K562 (cell line): Measurements from ENCODE around the gene PNRC1. TPM values are rescaled to one million over a fixed set of nuclear protein-coding genes. Genes with fewer than 3 reads are reported as not detected.
A peak's percentile ranks its signal among the peaks of the same experiment; 100 is the strongest.

Experiments
- BRD4 ChIP-seq: fragments of 200-600 bp; sonication (generic); IDR thresholded peaks from 2 replicates; pipeline ENCODE4 v1.6.1; 2017; ENCODE audit warnings: inconsistent platforms
- CBFA2T2 ChIP-seq: fragments of 450-650 bp; conservative IDR thresholded peaks from 2 replicates; pipeline ENCODE4 v1.6.1; 2017; ENCODE audit warnings: mild to moderate bottlenecking
- CBFA2T3 ChIP-seq: fragments of 450-650 bp; IDR thresholded peaks from 2 replicates; pipeline ENCODE4 v1.6.1; 2017
- CC2D1A ChIP-seq: fragments of 450-650 bp; IDR thresholded peaks from 2 replicates; pipeline ENCODE4 v1.6.1; 2017; ENCODE audit warnings: mild to moderate bottlenecking
- CTCFL ChIP-seq: IDR thresholded peaks from 2 replicates; pipeline ENCODE4 v1.6.1; 2011; ENCODE audit warnings: borderline replicate concordance, low read depth, mild to moderate bottlenecking, moderate library complexity, low read length; ENCODE audit not compliant: insufficient read depth, poor library complexity, severe bottlenecking
- EZH2 ChIP-seq: IDR thresholded peaks from 2 replicates; pipeline ENCODE4 v1.6.1; 2012; ENCODE audit warnings: low read depth, mild to moderate bottlenecking, inconsistent platforms, low read length, borderline replicate concordance
- POLR2G ChIP-seq: fragments of 200-400 bp; formaldehyde crosslinking; IDR thresholded peaks from 2 replicates; pipeline ENCODE4 v1.6.1; 2017; ENCODE audit warnings: low read depth, mild to moderate bottlenecking, antibody characterized with exemption, low read length, moderate library complexity
- RFX7 ChIP-seq: fragments of 250-450 bp; sonication (Bioruptor Pico); IDR thresholded peaks from 2 replicates; pipeline ENCODE4 v1.5.1; 2021; ENCODE audit warnings: mild to moderate bottlenecking
- SMAD1 ChIP-seq: fragments of 150-350 bp; IDR thresholded peaks from 2 replicates; pipeline ENCODE4 v1.6.1; 2014; ENCODE audit warnings: low read length, low read depth; ENCODE audit not compliant: partially characterized antibody
- SMAD2 ChIP-seq: fragments of 150-350 bp; IDR thresholded peaks from 2 replicates; pipeline ENCODE4 v1.6.1; 2014; ENCODE audit warnings: low read depth, mild to moderate bottlenecking, low read length
- ZNF592 ChIP-seq: fragments of 450-650 bp; IDR thresholded peaks from 2 replicates; pipeline ENCODE4 v1.6.1; 2017; ENCODE audit warnings: antibody characterized with exemption, mild to moderate bottlenecking
- ZNF695 ChIP-seq: fragments of 450-650 bp; formaldehyde crosslinking; IDR thresholded peaks from 2 replicates; pipeline ENCODE4 v1.4.0; 2020; ENCODE audit warnings: mild to moderate bottlenecking, moderate library complexity
- ZNF717 ChIP-seq: fragments of 250-450 bp; sonication (Bioruptor Pico); IDR thresholded peaks from 2 replicates; pipeline ENCODE4 v1.5.0; 2021
- polyA plus RNA-seq, 8 experiments: library from polyadenylated mRNA; depleted of rRNA in 4 of 8; stranded (reverse) in 5 of 8; unstranded in 3 of 8; fragments of >200 nt; fragmentation: Nextera tagmentation in 2 of 8; fragmentation: Illumina TruSeq in 1 of 8; extraction: Ambion mirVana in 2 of 8; extraction: Trizol in 1 of 8; gene quantifications; 2 replicates each; pipeline versions ENCODE4 v1.2.1 to v1.2.3, GENCODE V29; 2011 to 2014; ENCODE audit warnings: inconsistent platforms in 1 of 8, missing spikeins in 1 of 8
- total RNA-seq, 7 experiments: library from RNA; depleted of rRNA in 6 of 7; stranded (reverse); fragments of >200 nt in 6 of 7; fragmentation: Illumina TruSeq in 2 of 7; extraction: Trizol in 2 of 7; gene quantifications; 2 replicates each; pipeline versions ENCODE4 v1.2.1 to v1.2.3, GENCODE V29; 2011 to 2021; ENCODE audit warnings: low replicate concordance in 1 of 7
- TF ChIP-seq, protein P1 (sequence below): fragments of 450-650 bp; IDR thresholded peaks from 2 replicates; pipeline ENCODE4 v1.6.1; 2016; ENCODE audit warnings: low read depth

Gene PNRC1
- total and polyA plus RNA-seq, 9 of the 15 experiments (the other 6 are each of a cell fraction or from before 2014, with no cell fraction given) = 1.2 to 10.8 (median 6.5) TPM

DNA sequence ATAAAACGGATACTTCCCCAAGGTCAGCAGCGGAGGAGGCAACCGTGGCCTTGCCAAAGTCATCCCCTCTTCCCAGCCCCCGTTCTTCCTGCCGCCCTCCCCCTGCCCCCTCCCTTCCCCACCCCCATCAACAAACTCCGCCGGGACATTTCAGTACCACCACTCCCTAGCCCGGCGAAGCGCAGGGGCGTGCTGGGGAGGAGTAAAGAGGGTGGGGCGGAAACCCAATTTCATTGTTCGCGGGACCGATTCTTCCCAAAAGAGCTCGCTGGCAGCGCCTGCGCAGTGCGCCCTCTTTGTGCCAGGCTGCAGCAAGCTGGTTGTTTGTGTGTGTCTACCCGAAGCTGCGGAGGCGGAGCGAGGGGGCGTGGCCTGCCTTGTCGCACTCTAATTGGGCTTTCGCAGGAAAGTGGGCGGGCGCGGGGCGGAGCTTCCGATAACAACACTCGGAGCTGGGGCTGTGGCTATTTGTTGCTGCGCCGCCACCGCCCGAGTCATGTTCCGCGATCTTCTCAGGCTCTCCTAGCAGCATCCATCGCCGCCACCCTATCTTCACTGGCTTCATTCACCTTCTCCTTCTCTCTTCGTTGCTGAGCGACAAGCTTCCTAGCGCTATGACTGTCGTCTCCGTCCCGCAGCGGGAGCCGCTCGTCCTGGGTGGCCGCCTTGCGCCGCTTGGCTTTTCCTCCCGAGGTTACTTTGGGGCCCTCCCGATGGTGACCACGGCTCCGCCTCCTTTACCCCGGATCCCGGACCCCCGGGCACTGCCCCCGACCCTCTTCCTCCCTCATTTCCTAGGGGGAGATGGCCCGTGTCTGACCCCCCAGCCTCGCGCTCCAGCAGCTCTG is at the start of gene PNRC1 (continued):
- TF ChIP-seq POLR2G = peak; percentile 92
- no peak for TF ChIP-seq EZH2
- no peak for TF ChIP-seq ZNF592
- no peak for TF ChIP-seq SMAD1
- no peak for TF ChIP-seq CBFA2T3
- no peak for TF ChIP-seq CBFA2T2
- TF ChIP-seq, protein P1, sequence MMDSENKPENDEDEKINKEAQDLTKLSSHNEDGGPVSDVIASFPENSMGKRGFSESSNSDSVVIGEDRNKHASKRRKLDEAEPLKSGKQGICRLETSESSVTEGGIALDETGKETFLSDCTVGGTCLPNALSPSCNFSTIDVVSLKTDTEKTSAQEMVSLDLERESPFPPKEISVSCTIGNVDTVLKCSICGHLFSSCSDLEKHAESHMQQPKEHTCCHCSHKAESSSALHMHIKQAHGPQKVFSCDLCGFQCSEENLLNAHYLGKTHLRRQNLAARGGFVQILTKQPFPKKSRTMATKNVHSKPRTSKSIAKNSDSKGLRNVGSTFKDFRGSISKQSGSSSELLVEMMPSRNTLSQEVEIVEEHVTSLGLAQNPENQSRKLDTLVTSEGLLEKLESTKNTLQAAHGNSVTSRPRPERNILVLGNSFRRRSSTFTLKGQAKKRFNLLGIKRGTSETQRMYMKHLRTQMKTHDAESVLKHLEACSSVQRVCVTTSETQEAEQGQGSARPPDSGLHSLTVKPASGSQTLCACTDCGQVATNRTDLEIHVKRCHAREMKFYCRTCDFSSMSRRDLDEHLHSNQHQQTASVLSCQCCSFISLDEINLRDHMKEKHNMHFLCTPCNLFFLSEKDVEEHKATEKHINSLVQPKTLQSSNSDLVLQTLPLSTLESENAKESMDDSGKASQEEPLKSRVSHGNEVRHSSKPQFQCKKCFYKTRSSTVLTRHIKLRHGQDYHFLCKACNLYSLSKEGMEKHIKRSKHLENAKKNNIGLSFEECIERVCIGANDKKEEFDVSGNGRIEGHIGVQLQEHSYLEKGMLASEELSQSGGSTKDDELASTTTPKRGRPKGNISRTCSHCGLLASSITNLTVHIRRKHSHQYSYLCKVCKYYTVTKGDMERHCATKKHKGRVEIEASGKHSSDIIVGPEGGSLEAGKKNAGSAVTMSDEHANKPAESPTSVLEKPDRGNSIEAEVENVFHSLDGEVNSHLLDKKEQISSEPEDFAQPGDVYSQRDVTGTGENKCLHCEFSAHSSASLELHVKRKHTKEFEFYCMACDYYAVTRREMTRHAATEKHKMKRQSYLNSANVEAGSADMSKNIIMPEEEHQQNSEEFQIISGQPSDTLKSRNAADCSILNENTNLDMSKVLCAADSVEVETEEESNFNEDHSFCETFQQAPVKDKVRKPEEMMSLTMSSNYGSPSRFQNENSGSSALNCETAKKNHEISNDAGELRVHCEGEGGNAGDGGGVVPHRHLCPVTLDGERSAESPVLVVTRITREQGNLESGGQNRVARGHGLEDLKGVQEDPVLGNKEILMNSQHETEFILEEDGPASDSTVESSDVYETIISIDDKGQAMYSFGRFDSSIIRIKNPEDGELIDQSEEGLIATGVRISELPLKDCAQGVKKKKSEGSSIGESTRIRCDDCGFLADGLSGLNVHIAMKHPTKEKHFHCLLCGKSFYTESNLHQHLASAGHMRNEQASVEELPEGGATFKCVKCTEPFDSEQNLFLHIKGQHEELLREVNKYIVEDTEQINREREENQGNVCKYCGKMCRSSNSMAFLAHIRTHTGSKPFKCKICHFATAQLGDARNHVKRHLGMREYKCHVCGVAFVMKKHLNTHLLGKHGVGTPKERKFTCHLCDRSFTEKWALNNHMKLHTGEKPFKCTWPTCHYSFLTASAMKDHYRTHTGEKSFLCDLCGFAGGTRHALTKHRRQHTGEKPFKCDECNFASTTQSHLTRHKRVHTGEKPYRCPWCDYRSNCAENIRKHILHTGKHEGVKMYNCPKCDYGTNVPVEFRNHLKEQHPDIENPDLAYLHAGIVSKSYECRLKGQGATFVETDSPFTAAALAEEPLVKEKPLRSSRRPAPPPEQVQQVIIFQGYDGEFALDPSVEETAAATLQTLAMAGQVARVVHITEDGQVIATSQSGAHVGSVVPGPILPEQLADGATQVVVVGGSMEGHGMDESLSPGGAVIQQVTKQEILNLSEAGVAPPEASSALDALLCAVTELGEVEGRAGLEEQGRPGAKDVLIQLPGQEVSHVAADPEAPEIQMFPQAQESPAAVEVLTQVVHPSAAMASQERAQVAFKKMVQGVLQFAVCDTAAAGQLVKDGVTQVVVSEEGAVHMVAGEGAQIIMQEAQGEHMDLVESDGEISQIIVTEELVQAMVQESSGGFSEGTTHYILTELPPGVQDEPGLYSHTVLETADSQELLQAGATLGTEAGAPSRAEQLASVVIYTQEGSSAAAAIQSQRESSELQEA = no peak
- no peak for TF ChIP-seq CTCFL
- TF ChIP-seq ZNF695 (CRISPR knock-in tag) = no peak
- no peak for TF ChIP-seq ZNF717
- TF ChIP-seq SMAD2 = no peak
- peak; percentile 57; the same call in 1 of the 2 replicates for TF ChIP-seq BRD4
- TF ChIP-seq CC2D1A = no peak
- TF ChIP-seq RFX7 (CRISPR knock-in tag) = no peak
